Measurements from ENCODE around the gene SMAD5. TPM values are rescaled to one million over a fixed set of nuclear protein-coding genes. Genes with fewer than 3 reads are reported as not detected.

SMAD5 gene
- total RNA-seq, 1 experiment from 2014 or later: 69.3 TPM

DNA sequence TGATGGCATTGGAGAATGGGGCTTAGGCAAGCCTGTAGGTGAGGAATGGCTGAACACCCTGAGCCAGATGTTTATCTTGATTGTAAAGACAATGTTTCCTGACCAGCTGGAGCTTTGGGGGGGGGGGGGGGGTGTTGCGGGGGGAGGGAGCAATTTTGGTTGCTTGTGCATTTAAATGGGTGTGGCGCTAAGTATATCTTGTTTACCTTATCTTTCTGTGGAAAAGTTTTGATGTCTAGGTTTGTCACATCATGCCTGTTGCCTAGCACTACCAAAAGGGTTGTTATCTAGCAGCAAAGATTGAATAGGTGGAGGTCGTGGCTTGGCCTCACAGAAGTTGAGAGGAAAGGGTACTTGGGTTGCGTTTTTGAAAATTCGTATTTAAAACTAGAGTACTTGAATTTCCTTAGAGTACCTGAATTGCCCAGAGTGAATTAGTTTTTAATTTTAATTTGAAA is 1.3 kb downstream of the SMAD5 start:
- no peaks in the 10 kb centered on the region for H3K79me1 ChIP-seq (ENCODE audit: insufficient read depth, low read depth, low read length, poor library complexity, severe bottlenecking)
- no peak overlapping the region for H4K91ac ChIP-seq (ENCODE audit: insufficient read length, low read depth, low read length)
- WGBS (ENCODE audit: extremely low coverage, insufficient read length, low lambda C conversion rate): no CpG with 5 or more reads among the region's 5 CpGs
- H4K5ac ChIP-seq (ENCODE audit: insufficient read length, low read depth, low read length): no peak overlapping the region
- no peak overlapping the region for H3K23ac ChIP-seq (ENCODE audit: insufficient read length, low read depth, low read length)
- H3T11ph ChIP-seq (ENCODE audit: low read length): no peak overlapping the region
- Mint-ChIP-seq H3K9me3 (no peaks in the 10 kb centered on the region), H3K36me3 (ENCODE audit: insufficient read depth in 1 of 3, low read depth in 3 of 3) (no peaks in the 10 kb centered on the region; a peak in 1 of 7 replicates), H3K4me3 (peak overlapping the region; percentile 86 to 96), H3K4me1 (peaks cover 33 to 34% of the 10 kb centered on the region in 2 experiments), H3K27me3 (ENCODE audit: low read depth) (peaks cover 17% of the 10 kb centered on the region), H3K27ac (peak overlapping the region; percentile 76 to 91 (median 90); a peak in 5 of 7 replicates)
- no peak overlapping the region for H2BK15ac ChIP-seq (ENCODE audit: low read depth, low read length)
- H3K27ac ChIP-seq (ENCODE audit: insufficient read length, low read depth, low read length): no peak overlapping the region
- H2BK120ac ChIP-seq (ENCODE audit: low read depth, low read length, poor library complexity, severe bottlenecking): no peak overlapping the region
- no peaks in the 10 kb centered on the region for H3K4me1 ChIP-seq (ENCODE audit: insufficient read depth, low read length)
- no peak overlapping the region for H3K56ac ChIP-seq (ENCODE audit: insufficient read length, low read depth, low read length)
- H3K23me2 ChIP-seq (ENCODE audit: insufficient read length, low read depth, low read length, poor library complexity, severe bottlenecking): peaks cover 7% of the 10 kb centered on the region
- H3K18ac ChIP-seq (ENCODE audit: insufficient read length, low read depth, low read length): no peak overlapping the region
- no peak overlapping the region for H3K14ac ChIP-seq (ENCODE audit: insufficient read depth, low read length)
- no peak overlapping the region for H2AK5ac ChIP-seq (ENCODE audit: insufficient read length, low read length)
- H4K20me1 ChIP-seq (ENCODE audit: control insufficient read depth, insufficient read depth, insufficient read length): no peaks in the 10 kb centered on the region
- no peak overlapping the region for H4K8ac ChIP-seq (replicated peaks; ENCODE audit: insufficient read length, low read depth, low read length)
- no peak for DNase-seq
- peak overlapping the region; percentile 69 for H3K9ac ChIP-seq (ENCODE audit: extremely low read depth, insufficient read length, low read length)
- no peak overlapping the region for H3K4ac ChIP-seq (ENCODE audit: low read depth, low read length)
- TF ChIP-seq, protein P1, sequence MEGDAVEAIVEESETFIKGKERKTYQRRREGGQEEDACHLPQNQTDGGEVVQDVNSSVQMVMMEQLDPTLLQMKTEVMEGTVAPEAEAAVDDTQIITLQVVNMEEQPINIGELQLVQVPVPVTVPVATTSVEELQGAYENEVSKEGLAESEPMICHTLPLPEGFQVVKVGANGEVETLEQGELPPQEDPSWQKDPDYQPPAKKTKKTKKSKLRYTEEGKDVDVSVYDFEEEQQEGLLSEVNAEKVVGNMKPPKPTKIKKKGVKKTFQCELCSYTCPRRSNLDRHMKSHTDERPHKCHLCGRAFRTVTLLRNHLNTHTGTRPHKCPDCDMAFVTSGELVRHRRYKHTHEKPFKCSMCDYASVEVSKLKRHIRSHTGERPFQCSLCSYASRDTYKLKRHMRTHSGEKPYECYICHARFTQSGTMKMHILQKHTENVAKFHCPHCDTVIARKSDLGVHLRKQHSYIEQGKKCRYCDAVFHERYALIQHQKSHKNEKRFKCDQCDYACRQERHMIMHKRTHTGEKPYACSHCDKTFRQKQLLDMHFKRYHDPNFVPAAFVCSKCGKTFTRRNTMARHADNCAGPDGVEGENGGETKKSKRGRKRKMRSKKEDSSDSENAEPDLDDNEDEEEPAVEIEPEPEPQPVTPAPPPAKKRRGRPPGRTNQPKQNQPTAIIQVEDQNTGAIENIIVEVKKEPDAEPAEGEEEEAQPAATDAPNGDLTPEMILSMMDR (conservative IDR thresholded peaks at IDR 0.05): no peak
- H3K27me3 ChIP-seq (ENCODE audit: insufficient read depth, low read length): no peaks in the 10 kb centered on the region
- H3K4me2 ChIP-seq (ENCODE audit: insufficient read depth, insufficient read length, low read length): peak overlapping the region; percentile 87
- no peak overlapping the region for H2AFZ ChIP-seq (ENCODE audit: low read length)
- no peak overlapping the region for H2BK20ac ChIP-seq (ENCODE audit: low read depth, low read length, poor library complexity, severe bottlenecking)
- H3K79me2 ChIP-seq (ENCODE audit: insufficient read depth, low read length): peaks cover 33% of the 10 kb centered on the region; the same call in 1 of the 2 replicates
- H2BK5ac ChIP-seq (ENCODE audit: insufficient read length, low read length): no peak overlapping the region
- H2BK12ac ChIP-seq (ENCODE audit: insufficient read length, low read depth, low read length): no peak overlapping the region
- H3K9me3 ChIP-seq (ENCODE audit: control insufficient read depth, low read depth, low read length): no peaks in the 10 kb centered on the region

Measured in H9 (cell line).